Brain microvascular endothelial cell (primary cell): ENCODE data around the gene PLS3.

Experiments used
- DNase-seq: peaks from one replicate; pipeline ENCODE4 v3.0.0-alpha.2; 2020
- H3K27ac ChIP-seq: fragments of 250-450 bp; sonication (Bioruptor Pico); 2 replicates; pipeline ENCODE4 v1.5.1; 2020; ENCODE audit warnings: mild to moderate bottlenecking, moderate library complexity
- H3K27me3 ChIP-seq: fragments of 250-450 bp; sonication (Bioruptor Pico); replicated peaks from 2 replicates; pipeline ENCODE4 v1.5.1; 2020; ENCODE audit warnings: mild to moderate bottlenecking
- H3K36me3 ChIP-seq: fragments of 250-450 bp; sonication (Bioruptor Pico); replicated peaks from 2 replicates; pipeline ENCODE4 v1.5.1; 2020; ENCODE audit warnings: mild to moderate bottlenecking
- H3K4me3 ChIP-seq: 2 replicates; pipeline ENCODE4 v1.5.1; 2011; ENCODE audit warnings: low read depth, mild to moderate bottlenecking, control low read depth, low read length, moderate library complexity
- in situ Hi-C: cut with HindIII; loops from 2 replicates; pipeline ENCODE4 v1.10.0; 2017; ENCODE audit warnings: low sequenced_read_pairs, low pct_ligation_motif_present
- TF ChIP-seq, protein P1 (sequence below): IDR thresholded peaks from 2 replicates; pipeline ENCODE4 v1.5.1; 2011; ENCODE audit warnings: low read depth, mild to moderate bottlenecking, moderate library complexity, low read length, control low read depth, inconsistent platforms; ENCODE audit errors: missing control alignments

The PLS3 gene

DNA sequence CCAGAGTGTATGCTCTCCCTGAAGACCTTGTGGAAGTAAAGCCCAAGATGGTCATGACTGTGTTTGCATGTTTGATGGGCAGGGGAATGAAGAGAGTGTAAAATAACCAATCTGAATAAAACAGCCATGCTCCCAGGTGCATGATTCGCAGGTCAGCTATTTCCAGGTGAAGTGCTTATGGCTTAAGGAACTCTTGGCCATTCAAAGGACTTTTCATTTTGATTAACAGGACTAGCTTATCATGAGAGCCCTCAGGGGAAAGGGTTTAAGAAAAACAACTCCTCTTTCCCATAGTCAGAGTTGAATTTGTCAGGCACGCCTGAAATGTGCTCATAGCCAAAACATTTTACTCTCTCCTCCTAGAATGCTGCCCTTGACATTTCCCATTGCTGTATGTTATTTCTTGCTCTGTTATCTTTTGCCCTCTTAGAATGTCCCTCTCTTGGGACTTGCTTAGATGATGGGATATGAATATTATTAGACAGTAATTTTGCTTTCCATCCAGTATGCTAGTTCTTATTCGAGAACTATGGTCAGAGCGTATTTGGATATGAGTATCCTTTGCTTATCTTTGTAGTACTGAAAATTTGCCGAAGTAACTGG lies 88.6 kb downstream of the PLS3 start:
- Histone ChIP-seq H3K27me3 (no peaks in the 10 kb centered on the region), H3K4me3 (no peak overlapping the region), H3K27ac (peak overlapping the region; percentile 35), H3K36me3 (peaks cover 39% of the 10 kb centered on the region)
- DNase-seq = peak; percentile 23
- TF ChIP-seq, protein P1, sequence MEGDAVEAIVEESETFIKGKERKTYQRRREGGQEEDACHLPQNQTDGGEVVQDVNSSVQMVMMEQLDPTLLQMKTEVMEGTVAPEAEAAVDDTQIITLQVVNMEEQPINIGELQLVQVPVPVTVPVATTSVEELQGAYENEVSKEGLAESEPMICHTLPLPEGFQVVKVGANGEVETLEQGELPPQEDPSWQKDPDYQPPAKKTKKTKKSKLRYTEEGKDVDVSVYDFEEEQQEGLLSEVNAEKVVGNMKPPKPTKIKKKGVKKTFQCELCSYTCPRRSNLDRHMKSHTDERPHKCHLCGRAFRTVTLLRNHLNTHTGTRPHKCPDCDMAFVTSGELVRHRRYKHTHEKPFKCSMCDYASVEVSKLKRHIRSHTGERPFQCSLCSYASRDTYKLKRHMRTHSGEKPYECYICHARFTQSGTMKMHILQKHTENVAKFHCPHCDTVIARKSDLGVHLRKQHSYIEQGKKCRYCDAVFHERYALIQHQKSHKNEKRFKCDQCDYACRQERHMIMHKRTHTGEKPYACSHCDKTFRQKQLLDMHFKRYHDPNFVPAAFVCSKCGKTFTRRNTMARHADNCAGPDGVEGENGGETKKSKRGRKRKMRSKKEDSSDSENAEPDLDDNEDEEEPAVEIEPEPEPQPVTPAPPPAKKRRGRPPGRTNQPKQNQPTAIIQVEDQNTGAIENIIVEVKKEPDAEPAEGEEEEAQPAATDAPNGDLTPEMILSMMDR = no peak
- in situ Hi-C loops = no loop called here

DNA sequence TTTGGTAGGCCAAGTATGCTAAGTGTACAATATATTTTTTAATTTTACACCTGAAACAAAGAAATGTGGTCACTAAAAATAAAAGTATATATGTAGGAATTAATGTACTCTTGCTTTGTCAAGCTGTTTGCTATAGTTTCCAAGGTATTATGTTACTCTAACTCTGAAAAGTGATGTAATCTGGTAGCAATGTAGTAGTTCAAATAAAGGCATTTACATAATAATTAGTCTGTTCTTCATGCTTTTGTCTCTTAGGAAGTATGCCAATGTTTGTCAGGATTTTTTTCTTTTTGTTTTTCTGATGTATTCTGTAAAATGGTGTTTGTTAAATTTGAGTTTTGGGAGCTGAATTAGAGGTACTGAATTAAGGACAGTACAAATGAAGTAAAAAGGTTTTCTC lies 89.5 kb downstream of the PLS3 start:
- H3K4me3 ChIP-seq = no peak overlapping the region
- H3K36me3 ChIP-seq = peaks cover 35% of the 10 kb centered on the region
- in situ Hi-C loops = no loop called here
- no peak for DNase-seq
- H3K27me3 ChIP-seq = no peaks in the 10 kb centered on the region
- peak overlapping the region; percentile 35 for H3K27ac ChIP-seq
- TF ChIP-seq, protein P1 = no peak

DNA sequence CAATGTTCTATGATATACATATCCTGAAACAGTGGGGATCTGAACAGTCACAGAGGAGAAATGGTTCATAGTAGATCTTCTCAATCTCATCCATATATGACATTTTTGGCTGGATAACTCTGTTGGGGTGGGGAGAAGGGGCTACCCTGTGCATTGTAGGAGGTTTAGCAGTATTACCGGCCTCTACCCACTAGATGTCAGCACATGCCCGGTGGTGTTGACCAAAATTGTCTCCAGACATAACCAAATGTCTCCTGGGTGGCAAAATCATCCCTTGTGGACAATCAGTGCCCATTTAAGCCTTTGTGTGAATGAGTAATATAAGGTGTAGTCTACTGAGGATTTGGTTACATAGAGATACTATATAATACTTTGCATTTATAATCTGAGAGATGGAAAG lies 89.9 kb downstream of the PLS3 start:
- Histone ChIP-seq H3K36me3 (peaks cover 33% of the 10 kb centered on the region), H3K27me3 (no peaks in the 10 kb centered on the region), H3K27ac (peak overlapping the region; percentile 35), H3K4me3 (no peak overlapping the region)
- peak; percentile 38 for DNase-seq
- TF ChIP-seq, protein P1 = peak; percentile 84
- in situ Hi-C loops = no loop called here

DNA sequence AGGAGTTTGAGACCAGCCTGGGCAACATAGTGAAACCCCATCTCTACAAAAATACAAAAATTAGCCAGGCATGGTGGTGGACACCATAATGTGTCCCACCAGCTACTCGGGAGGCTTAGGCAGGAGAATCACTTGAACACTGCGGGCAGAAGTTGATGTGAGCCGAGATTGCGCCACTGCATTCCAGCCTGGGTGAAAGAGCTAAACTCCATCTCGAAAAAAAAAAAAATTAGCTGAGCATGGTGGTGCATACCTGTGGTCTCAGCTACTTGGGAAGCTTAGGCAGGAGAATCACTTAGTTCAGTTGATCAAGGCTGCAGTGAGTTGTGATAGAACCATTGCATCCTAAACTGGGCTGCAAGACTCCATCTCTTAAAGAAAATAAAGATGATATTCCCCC lies 91.2 kb downstream of the PLS3 start:
- no peak overlapping the region for H3K27ac ChIP-seq
- in situ Hi-C loops = no loop called here
- H3K27me3 ChIP-seq = no peaks in the 10 kb centered on the region
- no peak overlapping the region for H3K4me3 ChIP-seq
- DNase-seq = peak; percentile 14
- H3K36me3 ChIP-seq = peaks cover 23% of the 10 kb centered on the region
- TF ChIP-seq, protein P1 = no peak

DNA sequence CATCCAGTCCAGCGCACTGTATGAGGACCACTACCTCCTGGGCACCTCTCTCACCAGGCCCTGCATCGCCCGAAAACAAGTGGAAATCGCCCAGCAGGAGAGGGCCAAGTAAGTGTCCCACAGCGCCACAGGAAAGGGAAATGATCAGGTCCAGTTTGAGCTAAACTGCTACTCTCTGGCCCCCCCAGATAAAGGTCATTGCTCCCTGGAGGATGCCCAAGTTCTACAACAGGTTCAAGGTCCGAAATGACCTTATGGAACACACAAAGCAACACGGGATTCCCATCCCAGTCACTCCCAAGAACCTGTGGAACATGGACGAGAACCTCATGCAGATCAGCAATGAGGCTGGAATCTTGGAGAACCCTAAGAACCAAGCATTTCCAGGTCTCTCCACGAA lies 104.1 kb downstream of the PLS3 start:
- Histone ChIP-seq H3K36me3 (no peaks in the 10 kb centered on the region), H3K27ac (no peak overlapping the region), H3K4me3 (no peak overlapping the region), H3K27me3 (no peaks in the 10 kb centered on the region)
- in situ Hi-C loops = no loop called here
- TF ChIP-seq, protein P1 = no peak
- DNase-seq = no peak

DNA sequence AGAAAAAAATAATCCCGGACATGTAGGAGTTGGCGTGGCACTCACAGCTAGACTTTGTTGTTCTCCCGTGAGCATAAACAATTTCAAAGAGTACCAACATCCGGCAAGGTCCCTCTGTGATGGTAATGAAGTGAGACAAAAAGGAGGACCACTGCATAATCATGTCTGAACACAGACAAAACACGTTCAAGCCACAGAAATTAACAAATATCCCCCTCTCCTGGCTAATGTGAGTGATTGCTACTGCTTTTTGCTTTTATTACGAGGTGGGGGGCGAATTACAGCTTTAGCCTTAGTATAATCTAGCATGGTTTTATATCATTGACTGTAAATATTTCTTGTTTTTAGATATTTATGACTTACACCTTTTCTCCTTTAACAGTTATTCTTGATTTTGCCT lies 118.5 kb downstream of the PLS3 start:
- in situ Hi-C loops = no loop called here
- H3K27ac ChIP-seq = no peak overlapping the region
- TF ChIP-seq, protein P1 = peak; percentile 55
- H3K36me3 ChIP-seq = no peaks in the 10 kb centered on the region
- H3K27me3 ChIP-seq = no peaks in the 10 kb centered on the region
- peak; percentile 6 for DNase-seq
- H3K4me3 ChIP-seq = no peak overlapping the region
